DND-41 (cell line): ENCODE data around the gene SLC8B1.

Source experiments
- ATAC-seq: fragments of 200-7000 bp; cut with Tn5 transposase; 3 replicates; pipeline ENCODE4 v1.9.1; 2021; ENCODE audit warnings: low read depth; ENCODE audit not compliant: insufficient read depth
- DNase-seq: peaks from one replicate; pipeline ENCODE4 v3.0.0-alpha.2; 2020
- H2AFZ ChIP-seq: 2 replicates; pipeline ENCODE4 v1.6.0; 2012; ENCODE audit warnings: low read depth, low read length
- H3K27ac ChIP-seq: 2 replicates; pipeline ENCODE4 v1.5.1; 2012; ENCODE audit warnings: low read length, inconsistent platforms
- H3K27me3 ChIP-seq: fragments of 200-600 bp; sonication (generic); 2 replicates; pipeline ENCODE4 v1.6.0; 2012; ENCODE audit warnings: low read length, mild to moderate bottlenecking, inconsistent platforms; ENCODE audit not compliant: insufficient read depth, poor library complexity
- H3K36me3 ChIP-seq: 2 replicates; pipeline ENCODE4 v1.5.1; 2012; ENCODE audit warnings: low read length, inconsistent platforms; ENCODE audit not compliant: insufficient read depth
- H3K4me1 ChIP-seq: 2 replicates; pipeline ENCODE4 v1.5.1; 2012; ENCODE audit warnings: mild to moderate bottlenecking, low read length; ENCODE audit not compliant: insufficient read depth
- H3K4me2 ChIP-seq: 2 replicates; pipeline ENCODE4 v1.6.0; 2012; ENCODE audit warnings: mild to moderate bottlenecking, moderate library complexity, low read length, inconsistent platforms; ENCODE audit not compliant: insufficient read depth
- H3K4me3 ChIP-seq, 2 experiments: fragments of 200-600 bp in 1 of 2; shearing (Covaris generic) in 1 of 2; 2 replicates each; pipeline ENCODE4 v1.5.1; 2012 to 2016; ENCODE audit warnings: inconsistent platforms in 2 of 2, low read length in 2 of 2, mild to moderate bottlenecking in 2 of 2, low read depth in 1 of 2, moderate library complexity in 1 of 2
- H3K79me2 ChIP-seq: 2 replicates; pipeline ENCODE4 v1.6.0; 2012; ENCODE audit warnings: low read length, inconsistent platforms; ENCODE audit not compliant: insufficient read depth
- H3K9ac ChIP-seq: 2 replicates; pipeline ENCODE4 v1.6.0; 2012; ENCODE audit warnings: low read depth, mild to moderate bottlenecking, inconsistent platforms, low read length, moderate library complexity
- H3K9me3 ChIP-seq: 2 replicates; pipeline ENCODE4 v1.5.1; 2012; ENCODE audit warnings: low read length, moderate library complexity, mild to moderate bottlenecking, inconsistent platforms; ENCODE audit not compliant: insufficient read depth, severe bottlenecking
- H4K20me1 ChIP-seq: 2 replicates; pipeline ENCODE4 v1.6.0; 2012; ENCODE audit warnings: low read length; ENCODE audit not compliant: insufficient read depth
- EZH2 ChIP-seq: IDR thresholded peaks from 3 replicates; pipeline ENCODE4 v1.6.1; 2012; ENCODE audit warnings: borderline replicate concordance, low read depth, mild to moderate bottlenecking, moderate library complexity, low read length, inconsistent platforms; ENCODE audit not compliant: severe bottlenecking
- TF ChIP-seq, protein P1 (sequence below): IDR thresholded peaks from 2 replicates; pipeline ENCODE4 v1.5.1; 2012; ENCODE audit warnings: borderline replicate concordance, low read length, moderate library complexity, mild to moderate bottlenecking; ENCODE audit not compliant: poor library complexity, severe bottlenecking; ENCODE audit errors: extremely low read depth

SLC8B1 gene

DNA sequence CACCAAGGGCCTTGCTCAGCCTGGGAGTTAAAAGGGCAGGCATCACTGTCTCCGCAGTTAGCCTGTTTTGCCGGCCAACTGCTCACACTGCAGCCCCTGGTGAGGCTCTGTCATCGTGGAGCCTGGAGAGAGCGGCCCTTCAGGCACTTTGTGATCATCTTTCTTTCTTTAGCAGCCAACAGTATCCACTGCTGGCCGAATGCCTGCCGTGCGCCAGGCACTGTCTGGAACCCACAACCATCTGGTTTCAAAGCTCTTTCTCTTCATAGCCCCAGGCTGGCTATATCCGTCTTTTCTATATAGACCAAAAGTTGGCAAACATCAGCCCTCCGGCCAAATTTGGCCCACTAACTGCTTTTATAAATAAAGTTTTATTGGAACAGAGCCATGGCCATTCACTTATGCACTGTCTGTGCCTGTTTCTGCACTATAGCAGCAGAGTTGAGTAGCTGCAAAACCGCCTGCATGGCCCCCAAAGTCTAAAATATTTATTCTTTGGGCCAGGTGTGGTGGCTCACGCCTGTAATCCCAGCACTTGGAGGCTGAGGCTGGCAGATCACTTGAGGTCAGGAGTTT lies 29.5 kb downstream of the SLC8B1 start:
- no peaks in the 10 kb centered on the region for H3K9me3 ChIP-seq
- H3K27me3 ChIP-seq = no peaks in the 10 kb centered on the region
- ATAC-seq (no peak), DNase-seq (no peak)
- no peaks in the 10 kb centered on the region; the same call in 1 of the 2 replicates for H4K20me1 ChIP-seq
- no peak overlapping the region for H3K4me3 ChIP-seq
- H3K36me3 ChIP-seq = peaks cover 69% of the 10 kb centered on the region
- no peak overlapping the region for H3K4me2 ChIP-seq
- no peak overlapping the region; the same call in 1 of the 2 replicates for H3K27ac ChIP-seq
- peaks cover 4% of the 10 kb centered on the region; the same call in 1 of the 2 replicates for H3K4me1 ChIP-seq
- H3K9ac ChIP-seq = no peak overlapping the region
- TF ChIP-seq EZH2 = no peak
- TF ChIP-seq, protein P1, sequence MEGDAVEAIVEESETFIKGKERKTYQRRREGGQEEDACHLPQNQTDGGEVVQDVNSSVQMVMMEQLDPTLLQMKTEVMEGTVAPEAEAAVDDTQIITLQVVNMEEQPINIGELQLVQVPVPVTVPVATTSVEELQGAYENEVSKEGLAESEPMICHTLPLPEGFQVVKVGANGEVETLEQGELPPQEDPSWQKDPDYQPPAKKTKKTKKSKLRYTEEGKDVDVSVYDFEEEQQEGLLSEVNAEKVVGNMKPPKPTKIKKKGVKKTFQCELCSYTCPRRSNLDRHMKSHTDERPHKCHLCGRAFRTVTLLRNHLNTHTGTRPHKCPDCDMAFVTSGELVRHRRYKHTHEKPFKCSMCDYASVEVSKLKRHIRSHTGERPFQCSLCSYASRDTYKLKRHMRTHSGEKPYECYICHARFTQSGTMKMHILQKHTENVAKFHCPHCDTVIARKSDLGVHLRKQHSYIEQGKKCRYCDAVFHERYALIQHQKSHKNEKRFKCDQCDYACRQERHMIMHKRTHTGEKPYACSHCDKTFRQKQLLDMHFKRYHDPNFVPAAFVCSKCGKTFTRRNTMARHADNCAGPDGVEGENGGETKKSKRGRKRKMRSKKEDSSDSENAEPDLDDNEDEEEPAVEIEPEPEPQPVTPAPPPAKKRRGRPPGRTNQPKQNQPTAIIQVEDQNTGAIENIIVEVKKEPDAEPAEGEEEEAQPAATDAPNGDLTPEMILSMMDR = no peak
- H2AFZ ChIP-seq = no peak overlapping the region
- H3K79me2 ChIP-seq = no peaks in the 10 kb centered on the region

DNA sequence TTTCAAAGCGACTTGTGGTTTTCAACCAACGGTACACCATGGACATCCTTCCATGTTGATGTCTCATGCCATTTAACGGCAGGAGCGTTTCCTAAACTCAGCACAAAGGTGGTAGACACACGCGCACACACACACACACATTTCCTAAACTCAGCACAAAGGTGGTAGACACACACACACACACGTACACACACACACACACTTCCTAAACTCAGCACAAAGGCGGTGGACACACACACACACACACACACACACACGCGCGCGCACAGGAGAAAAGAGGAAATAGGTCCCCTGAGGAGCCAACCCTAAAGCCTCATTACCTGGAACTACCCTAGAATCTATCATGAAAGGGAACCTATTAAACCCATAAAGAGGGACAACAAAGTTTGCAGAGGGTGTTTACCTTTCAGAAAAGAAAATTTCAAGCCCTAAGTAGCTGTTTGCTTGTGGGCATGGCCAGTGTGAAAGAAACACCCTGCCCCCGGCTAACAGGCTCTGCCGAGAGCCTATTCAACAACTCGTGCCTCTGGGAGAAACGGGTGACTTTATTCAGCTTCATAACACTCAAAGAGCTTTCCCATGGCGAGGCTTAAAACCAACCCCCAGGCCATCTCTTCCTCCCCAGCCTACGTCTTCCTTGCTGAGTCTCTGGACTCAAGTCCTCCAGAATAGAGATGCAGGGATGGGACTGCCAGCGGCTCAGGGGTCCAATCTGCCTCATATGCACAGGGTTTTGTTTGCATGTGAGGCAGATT lies 31.8 kb downstream of the SLC8B1 start:
- DNase-seq (peak; percentile 44), ATAC-seq (0 out of 3 replicates have a peak, but pooled peaks have one; percentile 10)
- no peak overlapping the region for H3K4me2 ChIP-seq
- H3K27ac ChIP-seq = peak overlapping the region; percentile 43; the same call in 1 of the 2 replicates
- TF ChIP-seq, protein P1 = no peak
- no peak for TF ChIP-seq EZH2
- peaks cover 71% of the 10 kb centered on the region for H3K36me3 ChIP-seq
- no peak overlapping the region for H3K9ac ChIP-seq
- no peaks in the 10 kb centered on the region; the same call in 1 of the 2 replicates for H4K20me1 ChIP-seq
- H3K4me3 ChIP-seq = no peak overlapping the region
- H3K4me1 ChIP-seq = peaks cover 4% of the 10 kb centered on the region; the same call in 1 of the 2 replicates
- H3K79me2 ChIP-seq = no peaks in the 10 kb centered on the region
- H3K9me3 ChIP-seq = no peaks in the 10 kb centered on the region
- no peaks in the 10 kb centered on the region for H3K27me3 ChIP-seq
- H2AFZ ChIP-seq = no peak overlapping the region

DNA sequence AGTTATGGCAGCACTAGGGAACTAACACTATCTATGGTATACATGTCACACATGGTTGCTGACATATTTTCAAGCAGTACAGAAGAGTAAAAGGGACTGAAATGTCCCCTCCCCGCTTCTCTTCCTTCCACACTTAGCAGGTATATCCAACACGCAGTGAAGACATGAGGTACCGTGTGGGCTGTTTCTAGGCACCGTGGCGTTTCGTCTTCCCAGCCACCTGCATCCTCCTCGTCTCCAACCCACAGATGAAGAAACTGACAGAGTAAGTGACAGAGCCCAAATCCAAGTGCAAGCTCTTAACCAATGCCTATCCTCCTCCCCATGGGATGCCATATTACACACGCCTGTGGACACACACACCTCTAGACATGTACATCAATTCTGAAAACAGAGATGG lies 32.4 kb downstream of the SLC8B1 start:
- no peak for DNase-seq
- no peak overlapping the region for H3K4me2 ChIP-seq
- no peaks in the 10 kb centered on the region; the same call in 1 of the 2 replicates for H4K20me1 ChIP-seq
- no peaks in the 10 kb centered on the region for H3K27me3 ChIP-seq
- no peaks in the 10 kb centered on the region for H3K79me2 ChIP-seq
- no peaks in the 10 kb centered on the region for H3K9me3 ChIP-seq
- no peak overlapping the region for H3K4me3 ChIP-seq
- no peak overlapping the region for H2AFZ ChIP-seq
- peak; percentile 27; the same call in 1 of the 3 replicates for ATAC-seq
- no peak overlapping the region for H3K27ac ChIP-seq
- peaks cover 72% of the 10 kb centered on the region for H3K36me3 ChIP-seq
- no peak overlapping the region for H3K9ac ChIP-seq
- peaks cover 4% of the 10 kb centered on the region; the same call in 1 of the 2 replicates for H3K4me1 ChIP-seq
- TF ChIP-seq, protein P1 = no peak
- no peak for TF ChIP-seq EZH2
